Stimulated activated CD4-positive, alpha-beta T cell treated with anti-CD3 and anti-CD28 coated beads, TNF-alpha, amount 100 ng/mL, for 48 hours (primary cell): ENCODE data around the gene SENP2.
"Not testable (repeated sequence)": the region's sequence is repeated elsewhere in the genome, so short reads cannot be mapped to it uniquely, and the experiment has no call there.

Experiments
- DNase-seq, 3 donors: peaks; one replicate each; pipeline ENCODE4 v3.0.0-alpha.2; 2020; ENCODE audit warnings: low read depth in 3 of 3

SENP2 gene

GRCh38 chr3:185647134-185647879 lies 61.2 kb downstream of the SENP2 start:
- no peak for DNase-seq

- no peak for DNase-seq
Observed at GRCh38 chr3:185647880-185648210, 61.8 kb downstream of the SENP2 start.

GRCh38 chr3:185648396-185648795 lies 62.3 kb downstream of the SENP2 start:
- DNase-seq: no peak

- DNase-seq: no peak
Observed at GRCh38 chr3:185649414-185649813, 63.3 kb downstream of the SENP2 start.

GRCh38 chr3:185651971-185652370 lies 65.9 kb downstream of the SENP2 start:
- DNase-seq: no peak

- DNase-seq: no peak
Observed at GRCh38 chr3:185653949-185654757, 68.1 kb downstream of the SENP2 start.

GRCh38 chr3:185654758-185655145 lies 68.7 kb downstream of the SENP2 start:
- no peak for DNase-seq

GRCh38 chr3:185655426-185656320 lies 69.6 kb downstream of the SENP2 start:
- DNase-seq: no peak

GRCh38 chr3:185656321-185656840 lies 70.3 kb downstream of the SENP2 start:
- DNase-seq: no peak

- no peak for DNase-seq
Observed at GRCh38 chr3:185657211-185657610, 71.1 kb downstream of the SENP2 start.

- no peak for DNase-seq
Observed at GRCh38 chr3:185657691-185658503, 71.8 kb downstream of the SENP2 start.

GRCh38 chr3:185658504-185658912 lies 72.4 kb downstream of the SENP2 start:
- no peak for DNase-seq

- DNase-seq: no peak
Observed at GRCh38 chr3:185658943-185659342, 72.8 kb downstream of the SENP2 start.

GRCh38 chr3:185659942-185660921 lies 74.1 kb downstream of the SENP2 start:
- DNase-seq: peak; percentile 48 to 61 (median 51)

GRCh38 chr3:185661296-185661695 lies 75.2 kb downstream of the SENP2 start:
- DNase-seq: not testable (repeated sequence)

- no peak for DNase-seq
Observed at GRCh38 chr3:185661772-185662171, 75.7 kb downstream of the SENP2 start.

GRCh38 chr3:185663929-185664328 lies 77.8 kb downstream of the SENP2 start:
- no peak for DNase-seq

GRCh38 chr3:185667574-185667973 lies 81.5 kb downstream of the SENP2 start:
- no peak for DNase-seq

- no peak for DNase-seq
Observed at GRCh38 chr3:185677146-185677829, 91.2 kb downstream of the SENP2 start.
